ENCODE data around the gene KRTAP1-3.

GRCh38 chr17:40993839-40994238 is 40.8 kb downstream of the KRTAP1-3 start, which contains the start of gene KRTAP3-3:
- no peak for TF ChIP-seq POLR2A (IDR thresholded peaks at IDR 0.05)
- no peak for TF ChIP-seq CTCF (IDR thresholded peaks at IDR 0.05)

Data from esophagus squamous epithelium (tissue), 4 donors.